ENCODE results near the gene NFE2. TPM values are rescaled to one million over a fixed set of nuclear protein-coding genes. Genes with fewer than 3 reads are reported as not detected.
"Not testable (repeated sequence)": the region's sequence is repeated elsewhere in the genome, so short reads cannot be mapped to it uniquely, and the experiment has no call there.

NFE2 gene
- total RNA-seq, 1 donor from 2014 or later, result 0.65 TPM

- H3K9me3 Mint-ChIP-seq, result no peaks in the 10 kb centered on the region
- peaks cover 11% of the 10 kb centered on the region for H3K36me3 Mint-ChIP-seq
- H3K27me3 Mint-ChIP-seq, result no peaks in the 10 kb centered on the region
- TF ChIP-seq CTCF (conservative IDR thresholded peaks at IDR 0.05), result no peak
- no peak for DNase-seq (ENCODE audit: extremely low spot score, unreplicated experiment)
- peak overlapping the region; percentile 41 for H3K4me3 Mint-ChIP-seq
- peaks cover 46% of the 10 kb centered on the region for H3K4me1 Mint-ChIP-seq (ENCODE audit: unreplicated experiment)
- peak overlapping the region; percentile 60 for H3K27ac Mint-ChIP-seq
Measured at GRCh38 chr12:54330442-54330841, 29.6 kb upstream of the NFE2 start.

GRCh38 chr12:54329759-54330158 lies 28.9 kb upstream of the NFE2 start:
- H3K36me3 Mint-ChIP-seq, result peaks cover 16% of the 10 kb centered on the region
- no peak for TF ChIP-seq CTCF (conservative IDR thresholded peaks at IDR 0.05)
- no peaks in the 10 kb centered on the region for H3K27me3 Mint-ChIP-seq
- peak overlapping the region; percentile 41 for H3K4me3 Mint-ChIP-seq
- peaks cover 52% of the 10 kb centered on the region for H3K4me1 Mint-ChIP-seq (ENCODE audit: unreplicated experiment)
- peak overlapping the region; percentile 62 for H3K27ac Mint-ChIP-seq
- DNase-seq (ENCODE audit: extremely low spot score, unreplicated experiment), result no peak
- no peaks in the 10 kb centered on the region for H3K9me3 Mint-ChIP-seq

- no peak for DNase-seq (ENCODE audit: extremely low spot score, unreplicated experiment)
- H3K4me3 Mint-ChIP-seq, result peak overlapping the region; percentile 73
- peaks cover 15% of the 10 kb centered on the region for H3K36me3 Mint-ChIP-seq
- H3K4me1 Mint-ChIP-seq (ENCODE audit: unreplicated experiment), result peaks cover 57% of the 10 kb centered on the region
- no peaks in the 10 kb centered on the region for H3K9me3 Mint-ChIP-seq
- peak overlapping the region; percentile 45 for H3K27ac Mint-ChIP-seq
- no peak for TF ChIP-seq CTCF (conservative IDR thresholded peaks at IDR 0.05)
- no peaks in the 10 kb centered on the region for H3K27me3 Mint-ChIP-seq
Measured at GRCh38 chr12:54328595-54329337, 28.0 kb upstream of the NFE2 start.

- peak overlapping the region; percentile 99 for H3K4me3 Mint-ChIP-seq
- DNase-seq (ENCODE audit: extremely low spot score, unreplicated experiment); H3K36me3 Mint-ChIP-seq; H3K9me3 Mint-ChIP-seq; H3K27me3 Mint-ChIP-seq: not testable (repeated sequence)
- H3K27ac Mint-ChIP-seq, result peak overlapping the region; percentile 98
- peaks cover 43% of the 10 kb centered on the region for H3K4me1 Mint-ChIP-seq (ENCODE audit: unreplicated experiment)
Measured at GRCh38 chr12:54325442-54326109, 24.8 kb upstream of the NFE2 start.

GRCh38 chr12:54324617-54325441 lies 24.0 kb upstream of the NFE2 start, which contains the start of gene COPZ1:
COPZ1 (plus strand) TSS chr12:54325131; CDS start chr12:54325164, 33 bp downstream.
- Mint-ChIP-seq H3K9me3 (no peaks in the 10 kb centered on the region), H3K4me3 (peak within 1 kb of the TSS; percentile 99), H3K27ac (peak within 1 kb of the TSS; percentile 98), H3K36me3 (peaks cover 5% of the 10 kb centered on the region), H3K4me1 (ENCODE audit: unreplicated experiment) (peaks cover 35% of the 10 kb centered on the region), H3K27me3 (no peaks in the 10 kb centered on the region)
- peak; percentile 92 for DNase-seq (ENCODE audit: extremely low spot score, unreplicated experiment)
- TF ChIP-seq CTCF (conservative IDR thresholded peaks at IDR 0.05), result peak; percentile 79
